Right atrium auricular region (tissue), 2 donors: ENCODE results near the gene NUPR1. TPM values are rescaled to one million over a fixed set of nuclear protein-coding genes. Genes with fewer than 3 reads are reported as not detected.

Source experiments
- DNase-seq: peaks from one replicate; pipeline ENCODE4 v3.0.0-alpha.2; 2019; ENCODE audit warnings: low spot score
- H3K27ac ChIP-seq, 2 donors: fragments of 200-600 bp; sonication (generic); 1 replicate in 1 of 2; 2 replicates in 1 of 2; pipeline ENCODE4 v1.5.1; 2016 to 2019
- H3K27me3 ChIP-seq, 2 donors: fragments of 200-600 bp; sonication (generic); one replicate each; pipeline versions ENCODE4 v1.5.1 to v1.6.0; 2017 to 2019
- H3K36me3 ChIP-seq: fragments of 200-600 bp; sonication (generic); one replicate; pipeline ENCODE4 v1.5.1; 2016
- H3K4me1 ChIP-seq, 2 donors: fragments of 200-600 bp; sonication (generic); one replicate each; pipeline versions ENCODE4 v1.5.1 to v1.6.0; 2017 to 2019
- H3K4me3 ChIP-seq, 2 donors: fragments of 200-600 bp; sonication (generic); 1 replicate in 1 of 2; 2 replicates in 1 of 2; pipeline ENCODE4 v1.5.1; 2017 to 2019; ENCODE audit warnings: mild to moderate bottlenecking in 1 of 2, moderate library complexity in 1 of 2
- H3K9me3 ChIP-seq, 2 donors: fragments of 200-600 bp; sonication (generic); one replicate each; pipeline ENCODE4 v1.5.1; 2019
- total RNA-seq, 2 donors: library from RNA; depleted of rRNA; stranded (reverse); fragments of >200 nt; gene quantifications; one replicate each; pipeline ENCODE4 v1.1.0, GENCODE V29; 2016
- TF ChIP-seq, protein P1 (sequence below), 2 donors: fragments of 200-600 bp; sonication (generic); IDR thresholded peaks; one replicate each; pipeline ENCODE4 v1.5.1; 2019; ENCODE audit warnings: antibody characterized with exemption in 2 of 2

The NUPR1 gene
- total RNA-seq, 2 donors from 2014 or later = 12.4 to 26.9 TPM

DNA sequence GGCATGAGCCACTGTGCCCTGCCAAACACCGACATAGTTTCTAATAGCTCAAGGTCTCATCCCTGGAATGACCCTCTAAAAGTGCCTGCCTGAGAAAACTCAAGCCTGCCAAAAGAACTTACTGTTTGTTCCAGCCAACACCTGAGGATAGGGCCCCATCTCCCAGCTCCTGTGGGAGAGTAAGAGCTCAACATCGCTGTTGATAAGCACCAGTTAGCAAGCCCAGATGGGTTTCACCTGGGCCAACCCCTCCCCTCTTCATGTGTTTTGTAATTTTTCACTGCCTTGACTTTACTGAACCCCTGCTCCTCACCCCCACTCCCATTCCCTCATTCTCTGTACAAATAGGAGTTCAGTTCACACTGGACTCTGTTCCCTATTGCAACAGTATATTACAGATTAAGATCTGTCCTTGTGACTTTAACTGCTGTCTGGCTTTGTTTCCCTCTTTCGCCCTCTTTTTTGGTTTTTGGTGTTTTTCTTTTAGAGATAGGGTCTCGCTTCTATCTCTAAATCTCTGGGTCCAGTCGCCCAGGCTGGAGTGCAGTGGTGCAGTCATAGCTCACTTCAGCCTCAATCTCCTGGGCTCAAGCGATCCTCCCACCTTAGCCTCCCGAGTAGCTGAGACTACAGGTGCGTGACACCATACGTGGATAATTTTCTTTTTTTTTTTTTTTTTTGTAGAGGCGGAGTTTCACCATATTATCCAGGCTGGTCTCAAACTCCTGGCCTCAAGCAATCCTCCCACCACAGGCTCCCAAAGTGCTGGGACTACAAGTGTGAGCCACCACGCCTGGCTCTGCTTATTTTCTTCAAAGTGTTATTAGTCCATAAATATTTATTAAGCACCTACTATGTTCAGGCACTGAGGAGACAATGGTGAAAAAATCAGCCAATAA is 12.3 kb downstream of the NUPR1 start:
- DNase-seq = no peak
- H3K27me3 ChIP-seq = no peaks in the 10 kb centered on the region
- no peaks in the 10 kb centered on the region for H3K4me1 ChIP-seq
- H3K27ac ChIP-seq = no peak overlapping the region
- TF ChIP-seq, protein P1, sequence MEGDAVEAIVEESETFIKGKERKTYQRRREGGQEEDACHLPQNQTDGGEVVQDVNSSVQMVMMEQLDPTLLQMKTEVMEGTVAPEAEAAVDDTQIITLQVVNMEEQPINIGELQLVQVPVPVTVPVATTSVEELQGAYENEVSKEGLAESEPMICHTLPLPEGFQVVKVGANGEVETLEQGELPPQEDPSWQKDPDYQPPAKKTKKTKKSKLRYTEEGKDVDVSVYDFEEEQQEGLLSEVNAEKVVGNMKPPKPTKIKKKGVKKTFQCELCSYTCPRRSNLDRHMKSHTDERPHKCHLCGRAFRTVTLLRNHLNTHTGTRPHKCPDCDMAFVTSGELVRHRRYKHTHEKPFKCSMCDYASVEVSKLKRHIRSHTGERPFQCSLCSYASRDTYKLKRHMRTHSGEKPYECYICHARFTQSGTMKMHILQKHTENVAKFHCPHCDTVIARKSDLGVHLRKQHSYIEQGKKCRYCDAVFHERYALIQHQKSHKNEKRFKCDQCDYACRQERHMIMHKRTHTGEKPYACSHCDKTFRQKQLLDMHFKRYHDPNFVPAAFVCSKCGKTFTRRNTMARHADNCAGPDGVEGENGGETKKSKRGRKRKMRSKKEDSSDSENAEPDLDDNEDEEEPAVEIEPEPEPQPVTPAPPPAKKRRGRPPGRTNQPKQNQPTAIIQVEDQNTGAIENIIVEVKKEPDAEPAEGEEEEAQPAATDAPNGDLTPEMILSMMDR (IDR thresholded peaks at IDR 0.05) = no peak
- no peaks in the 10 kb centered on the region for H3K9me3 ChIP-seq
- no peak overlapping the region for H3K4me3 ChIP-seq
- H3K36me3 ChIP-seq = no peaks in the 10 kb centered on the region

DNA sequence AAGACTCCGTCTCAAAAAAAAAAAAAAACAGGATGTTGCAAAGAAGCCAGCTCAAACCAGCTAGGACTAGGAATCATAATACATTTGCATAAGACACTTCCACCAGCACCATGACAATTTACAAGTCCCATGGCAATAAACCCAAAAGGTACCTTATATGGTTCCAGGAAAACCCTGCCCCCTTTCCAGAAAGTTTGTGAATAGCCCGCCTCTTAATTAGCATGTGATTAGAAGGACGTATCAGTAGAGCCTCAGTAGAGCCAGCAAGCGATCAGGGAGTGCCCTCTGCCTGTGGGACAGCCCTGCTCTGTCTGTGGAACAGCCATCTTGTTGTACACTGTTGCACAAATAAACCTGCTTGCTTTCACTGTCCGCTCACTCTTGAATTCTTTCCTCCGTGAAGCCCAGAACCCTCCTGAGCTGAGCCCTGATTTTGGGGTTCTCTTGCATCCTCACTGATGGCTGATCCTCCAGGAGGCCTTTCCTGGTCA is 14.0 kb downstream of the NUPR1 start:
- Histone ChIP-seq H3K9me3 (no peaks in the 10 kb centered on the region), H3K27me3 (no peaks in the 10 kb centered on the region), H3K4me3 (no peak overlapping the region), H3K4me1 (no peaks in the 10 kb centered on the region), H3K27ac (no peak overlapping the region), H3K36me3 (no peaks in the 10 kb centered on the region)
- no peak for DNase-seq
- TF ChIP-seq, protein P1 (IDR thresholded peaks at IDR 0.05) = no peak

DNA sequence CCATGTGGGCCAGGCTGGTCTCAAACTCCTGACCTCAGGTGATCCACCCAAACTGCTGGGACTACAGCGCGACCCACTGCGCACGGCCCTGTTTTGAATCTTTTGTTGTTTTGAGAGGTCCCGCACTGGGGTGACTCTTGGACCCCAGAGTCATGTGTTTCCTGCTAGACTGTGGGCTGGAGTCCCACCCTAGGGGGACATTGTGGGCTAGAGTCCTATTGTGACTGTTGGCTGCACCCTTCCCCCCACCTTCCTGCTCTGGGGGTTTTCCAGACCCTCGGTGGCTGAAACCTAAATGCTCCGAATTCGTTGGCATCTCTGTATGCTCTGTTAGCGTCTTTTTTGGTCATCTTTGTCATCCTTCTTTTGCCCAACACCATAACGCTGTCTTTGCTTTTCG is 16.0 kb downstream of the NUPR1 start:
- Histone ChIP-seq H3K4me1 (no peaks in the 10 kb centered on the region), H3K36me3 (no peaks in the 10 kb centered on the region), H3K4me3 (no peak overlapping the region), H3K27me3 (no peaks in the 10 kb centered on the region), H3K9me3 (no peaks in the 10 kb centered on the region), H3K27ac (no peak overlapping the region)
- DNase-seq = no peak
- TF ChIP-seq, protein P1 (IDR thresholded peaks at IDR 0.05) = no peak

DNA sequence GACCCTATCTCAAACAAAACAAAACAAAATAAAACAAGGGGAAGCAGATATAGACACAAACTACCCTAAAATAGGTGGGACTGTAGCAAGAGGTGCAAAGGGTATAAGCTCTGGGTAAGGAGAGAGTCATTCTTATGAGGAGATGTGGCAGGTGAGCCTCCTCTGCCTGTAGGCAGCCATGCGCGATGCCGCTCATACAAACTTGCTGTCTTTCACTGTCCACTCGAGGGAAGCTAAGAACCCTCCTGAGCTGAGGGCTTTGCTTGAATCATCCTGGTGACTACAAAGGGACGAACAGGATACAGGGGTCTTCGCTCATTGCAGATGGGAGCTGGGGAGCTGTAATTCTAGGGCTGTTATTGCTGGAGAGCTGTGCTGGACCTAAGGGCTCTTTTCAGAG is 17.3 kb downstream of the NUPR1 start:
- Histone ChIP-seq H3K4me3 (no peak overlapping the region), H3K4me1 (no peaks in the 10 kb centered on the region), H3K36me3 (no peaks in the 10 kb centered on the region), H3K27me3 (no peaks in the 10 kb centered on the region), H3K27ac (no peak overlapping the region), H3K9me3 (no peaks in the 10 kb centered on the region)
- DNase-seq = no peak
- TF ChIP-seq, protein P1 (IDR thresholded peaks at IDR 0.05) = no peak

DNA sequence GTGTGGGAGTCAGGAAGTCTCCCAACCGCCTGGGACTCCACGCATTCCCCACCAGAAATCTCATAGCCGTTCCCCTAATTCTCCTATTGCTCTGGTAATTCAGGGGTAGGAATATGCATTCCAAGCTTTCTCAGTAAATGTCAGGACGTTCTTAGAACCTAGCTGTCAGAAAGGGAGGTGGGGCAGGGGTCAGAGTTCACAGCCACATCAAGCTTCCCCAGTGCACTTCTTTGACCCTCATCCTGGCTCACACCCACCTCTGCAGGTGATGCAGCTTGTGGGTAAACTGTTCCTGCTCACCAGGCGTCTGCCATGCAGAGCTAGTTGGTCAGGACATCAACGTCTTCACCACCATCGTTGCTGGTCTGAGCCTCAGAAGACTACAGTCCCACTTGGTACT is 18.1 kb downstream of the NUPR1 start:
- TF ChIP-seq, protein P1 (IDR thresholded peaks at IDR 0.05) = no peak
- Histone ChIP-seq H3K4me3 (no peak overlapping the region), H3K27me3 (no peaks in the 10 kb centered on the region), H3K36me3 (no peaks in the 10 kb centered on the region), H3K27ac (no peak overlapping the region), H3K4me1 (no peaks in the 10 kb centered on the region), H3K9me3 (no peaks in the 10 kb centered on the region)
- no peak for DNase-seq
